K562 (cell line): ENCODE data around the gene EFNA1. TPM values are rescaled to one million over a fixed set of nuclear protein-coding genes. Genes with fewer than 3 reads are reported as not detected.

ENCODE experiments used
- ATAC-seq: fragments of 200-7000 bp; cut with Tn5 transposase; 3 replicates; pipeline ENCODE4 v1.9.1; 2020; ENCODE audit warnings: moderate library complexity
- BruUV-seq: library from RNA; stranded (reverse); fragments of 400-500 nt; replicated peaks from 2 replicates; lab custom pipeline; 2021; lab: Mats Ljungman, UMichigan
- CTCF ChIA-PET: fragments of 300-600 bp; formaldehyde crosslinking; extraction: SDS; loops from one replicate; lab custom pipeline; 2021; ENCODE audit warnings: low intra/inter-chr PET ratio; lab: Yijun Ruan, JAX
- POLR2A ChIA-PET: fragments of 300-600, 350-650 bp; sonication (Branson Sonifier 250); formaldehyde crosslinking; extraction: SDS; loops from one replicate; lab custom pipeline; 2021; ENCODE audit warnings: antibody characterized with exemption, inconsistent platforms; lab: Yijun Ruan, JAX
- DNase-seq, 4 experiments: peaks; one replicate each; pipeline versions ENCODE4 v3.0.0 to v3.0.0-alpha.2; 2011 to 2018; ENCODE audit warnings: low spot score in 3 of 4, mixed read lengths in 3 of 4; ENCODE audit errors: extremely low read depth in 1 of 4
- FAIRE-seq: peaks from 2 replicates; lab custom pipeline; 2011; peaks lifted over from hg19 to GRCh38; lab: Jason Lieb, UNC
- H2AFZ ChIP-seq: 2 replicates; pipeline ENCODE4 v1.6.0; 2011; ENCODE audit warnings: low read depth, low read length, control low read depth, inconsistent platforms
- H3K27ac ChIP-seq: fragments of 200-600 bp; 3 replicates; pipeline ENCODE4 v1.8.0; 2011; ENCODE audit warnings: low read depth, mild to moderate bottlenecking, control low read depth, inconsistent platforms, low read length, moderate library complexity, mixed read lengths; ENCODE audit errors: extremely low read depth
- H3K27me3 ChIP-seq, 2 experiments: fragments of 300-600 bp in 1 of 2; 2 replicates in 1 of 2; 3 replicates in 1 of 2; pipeline versions ENCODE4 v1.6.0 to v1.8.0; 2011; ENCODE audit warnings: inconsistent platforms in 2 of 2, low read length in 2 of 2, mild to moderate bottlenecking in 1 of 2, mixed read lengths in 1 of 2, moderate library complexity in 1 of 2; ENCODE audit not compliant: control insufficient read depth in 2 of 2, insufficient read depth in 2 of 2
- H3K36me3 ChIP-seq: fragments of 300-600 bp; 3 replicates; pipeline ENCODE4 v1.8.0; 2011; ENCODE audit warnings: mild to moderate bottlenecking, low read length, inconsistent platforms; ENCODE audit not compliant: control insufficient read depth, insufficient read depth
- H3K4me1 ChIP-seq, 2 experiments: fragments of 200-600 bp in 1 of 2; replicated peaks in 1 of 2; 2 replicates in 1 of 2; 3 replicates in 1 of 2; pipeline versions ENCODE4 v1.5.1 to v1.8.0; 2011; ENCODE audit warnings: inconsistent platforms in 2 of 2, low read length in 2 of 2, mild to moderate bottlenecking in 1 of 2, mixed read lengths in 1 of 2, moderate library complexity in 1 of 2; ENCODE audit not compliant: control insufficient read depth in 2 of 2, insufficient read depth in 2 of 2
- H3K4me2 ChIP-seq: 2 replicates; pipeline ENCODE4 v1.6.1; 2011; ENCODE audit warnings: low read length, control low read depth, inconsistent platforms, mixed read lengths; ENCODE audit not compliant: insufficient read depth
- H3K4me3 ChIP-seq: fragments of 200-600 bp; sonication (generic), shearing (Covaris generic); 2 replicates; pipeline ENCODE4 v1.5.1; 2016; ENCODE audit warnings: control low read depth, inconsistent platforms
- H3K79me2 ChIP-seq: fragments of 200-600 bp; 3 replicates; pipeline ENCODE4 v1.8.0; 2011; ENCODE audit warnings: low read length, inconsistent platforms; ENCODE audit not compliant: control insufficient read depth, insufficient read depth
- H3K9ac ChIP-seq, 2 experiments: 2 replicates each; pipeline versions ENCODE4 v1.6.0 to v1.6.1; 2011; ENCODE audit warnings: low read depth in 2 of 2, low read length in 2 of 2, control low read depth in 1 of 2, inconsistent platforms in 1 of 2, mild to moderate bottlenecking in 1 of 2, mixed read lengths in 1 of 2; ENCODE audit not compliant: insufficient read depth in 1 of 2
- H3K9me1 ChIP-seq: one replicate; pipeline ENCODE4 v1.6.0; 2011; ENCODE audit warnings: inconsistent platforms, mild to moderate bottlenecking, low read length, moderate library complexity; ENCODE audit not compliant: control insufficient read depth, insufficient read depth
- H3K9me3 ChIP-seq: replicated peaks from 2 replicates; pipeline ENCODE4 v1.5.1; 2011; ENCODE audit warnings: low read depth, low read length, inconsistent platforms; ENCODE audit not compliant: control insufficient read depth, insufficient read depth
- H4K20me1 ChIP-seq: replicated peaks from 2 replicates; pipeline ENCODE4 v1.6.1; 2011; ENCODE audit warnings: low read length, inconsistent platforms, mixed read lengths; ENCODE audit not compliant: control insufficient read depth, insufficient read depth
- ELK1 ChIP-seq: sonication (generic); formaldehyde crosslinking; IDR thresholded peaks from 2 replicates; pipeline ENCODE4 v1.8.1; 2022; ENCODE audit warnings: missing genetic modification reagents
- FOXA1 ChIP-seq: fragments of 450-650 bp; IDR thresholded peaks from 2 replicates; pipeline ENCODE4 v1.6.1; 2016; ENCODE audit warnings: mild to moderate bottlenecking, borderline replicate concordance
- GABPA ChIP-seq: fragments of 200-800 bp; sonication (Bioruptor generic); conservative IDR thresholded peaks from 2 replicates; pipeline ENCODE4 v1.6.1; 2016; ENCODE audit warnings: low read depth, missing genetic modification characterization, missing compliant biosample characterization
- PTBP1 ChIP-seq: fragments of 200-400 bp; formaldehyde crosslinking; IDR thresholded peaks from 2 replicates; pipeline ENCODE4 v1.6.1; 2017; ENCODE audit warnings: low read depth, low read length
- STAG1 ChIP-seq: sonication (generic); formaldehyde crosslinking; IDR thresholded peaks from 2 replicates; pipeline ENCODE4 v1.5.0; 2020; ENCODE audit warnings: missing genetic modification reagents, borderline replicate concordance
- ZBTB40 ChIP-seq, 2 experiments: fragments of 450-650 bp in 1 of 2; sonication (generic) in 1 of 2; formaldehyde crosslinking in 1 of 2; IDR thresholded peaks; 2 replicates each; pipeline versions ENCODE4 v1.7.1 to v1.9.0; 2016 to 2022; ENCODE audit warnings: inconsistent platforms in 1 of 2, mild to moderate bottlenecking in 1 of 2, missing genetic modification reagents in 1 of 2
- ZBTB5 ChIP-seq: fragments of 450-650 bp; IDR thresholded peaks from 2 replicates; pipeline ENCODE4 v1.6.1; 2017; ENCODE audit warnings: antibody characterized with exemption
- ZEB2 ChIP-seq: fragments of 450-650 bp; IDR thresholded peaks from 2 replicates; pipeline ENCODE4 v1.6.1; 2016
- ZNF134 ChIP-seq: fragments of 250-450 bp; sonication (Bioruptor Pico); conservative IDR thresholded peaks from 2 replicates; pipeline ENCODE4 v1.4.0; 2020
- WGBS: fragments of 100-300 bp; shearing (Covaris generic); methylation state at CpG from one replicate; pipeline ENCODE4 v1.1.6; 2016; ENCODE audit warnings: low coverage, mixed read lengths; ENCODE audit not compliant: insufficient coverage; ENCODE audit errors: missing lambda C conversion rate; 5-methylcytosine and 5-hydroxymethylcytosine counted together
- in situ Hi-C: fragments of 300-500 bp; cut with MboI; formaldehyde crosslinking; loops from 4 replicates; pipeline ENCODE4 v1.15.0; 2018; ENCODE audit warnings: inconsistent platforms, mixed read lengths
- intact Hi-C: fragments of 100-400 bp; cut with micrococcal nuclease; formaldehyde crosslinking; loops from 2 replicates; pipeline ENCODE4 v1.14.2; 2022
- polyA plus RNA-seq, 8 experiments: library from polyadenylated mRNA; depleted of rRNA in 4 of 8; stranded (reverse) in 5 of 8; unstranded in 3 of 8; fragments of >200 nt; fragmentation: Nextera tagmentation in 2 of 8; fragmentation: Illumina TruSeq in 1 of 8; extraction: Ambion mirVana in 2 of 8; extraction: Trizol in 1 of 8; gene quantifications; 2 replicates each; pipeline versions ENCODE4 v1.2.1 to v1.2.3, GENCODE V29; 2011 to 2014; ENCODE audit warnings: inconsistent platforms in 1 of 8, missing spikeins in 1 of 8
- total RNA-seq, 7 experiments: library from RNA; depleted of rRNA in 6 of 7; stranded (reverse); fragments of >200 nt in 6 of 7; fragmentation: Illumina TruSeq in 2 of 7; extraction: Trizol in 2 of 7; gene quantifications; 2 replicates each; pipeline versions ENCODE4 v1.2.1 to v1.2.3, GENCODE V29; 2011 to 2021; ENCODE audit warnings: low replicate concordance in 1 of 7

Gene EFNA1
- total and polyA plus RNA-seq, 9 of the 15 experiments (the other 6 are each of a cell fraction or from before 2014, with no cell fraction given): 2.1 to 9.3 (median 3.0) TPM

- Histone ChIP-seq H3K79me2 (peaks cover 20% of the 10 kb centered on the region), H3K36me3 (peaks cover 24% of the 10 kb centered on the region), H3K9me1 (no peaks in the 10 kb centered on the region), H3K4me2 (no peak overlapping the region), H3K9me3 (no peaks in the 10 kb centered on the region), H3K27me3 (no peaks in the 10 kb centered on the region), H4K20me1 (no peaks in the 10 kb centered on the region), H3K4me3 (no peak overlapping the region), H3K4me1 (peaks cover 57 to 70% of the 10 kb centered on the region in 2 experiments), H2AFZ (no peak overlapping the region), H3K27ac (peak overlapping the region; percentile 19; the same call in 1 of the 3 replicates), H3K9ac (no peak overlapping the region)
- ATAC-seq (no peak), DNase-seq (peak in 1 of 4 experiments; percentile 1), FAIRE-seq (peak; percentile 23)
- POLR2A ChIA-PET: interaction anchor here (1.1 kb wide), 1 partner anchor 8 kb away, joined by 4 read pairs; the partner anchor contains the start of gene DPM3
- in situ Hi-C loops: no loop called here
- CTCF ChIA-PET: no interaction called here
- no TSS peak for BruUV-seq
- TF ChIP-seq ZBTB40 (IDR thresholded peaks at IDR 0.05): peak; percentile 36; the same call in 1 of the 2 replicates
- no peak for TF ChIP-seq ZBTB40 (CRISPR knock-in tag; IDR thresholded peaks at IDR 0.05)
- no peak for TF ChIP-seq STAG1
- TF ChIP-seq PTBP1: no peak
- TF ChIP-seq ZEB2: no peak
- no peak for TF ChIP-seq ELK1 (CRISPR knock-in tag)
- no peak for TF ChIP-seq FOXA1
- peak; percentile 25; the same call in 1 of the 2 replicates for TF ChIP-seq GABPA (tag)
- TF ChIP-seq ZNF134: no peak
- no peak for TF ChIP-seq ZBTB5
- intact Hi-C loops: no loop called here
- WGBS: 60% methylated on average over 2 of the region's 2 CpGs
Observed at GRCh38 chr1:155131856-155132255, 4.2 kb downstream of the EFNA1 start.
